HEK293T (cell line): ENCODE data around the gene KIAA0040.

Experiments used
- CTCF ChIA-PET: fragments of 350-600 bp; formaldehyde crosslinking; extraction: SDS; loops from one replicate; lab custom pipeline; 2021; ENCODE audit warnings: antibody characterized with exemption, inconsistent platforms; lab: Yijun Ruan, JAX
- POLR2A ChIA-PET: fragments of 350-600 bp; formaldehyde crosslinking; extraction: SDS; loops from one replicate; lab custom pipeline; 2020; ENCODE audit warnings: antibody characterized with exemption, inconsistent platforms; lab: Yijun Ruan, JAX
- DNase-seq: peaks from one replicate; pipeline ENCODE4 v3.0.0; 2012; ENCODE audit warnings: mixed read lengths; ENCODE audit errors: extremely low spot score
- ARNT ChIP-seq: fragments of 450-650 bp; IDR thresholded peaks from 2 replicates; pipeline ENCODE4 v1.6.1; 2017; ENCODE audit warnings: mild to moderate bottlenecking
- BHLHE40 ChIP-seq: fragments of 450-650 bp; IDR thresholded peaks from 2 replicates; pipeline ENCODE4 v1.6.1; 2016; ENCODE audit warnings: mild to moderate bottlenecking, moderate library complexity, borderline replicate concordance
- CTBP1 ChIP-seq: fragments of 450-650 bp; IDR thresholded peaks from 2 replicates; pipeline ENCODE4 v1.6.1; 2016; ENCODE audit warnings: borderline replicate concordance
- ELF4 ChIP-seq: fragments of 450-650 bp; IDR thresholded peaks from 2 replicates; pipeline ENCODE4 v1.6.1; 2017; ENCODE audit warnings: antibody characterized with exemption
- FOXA1 ChIP-seq: fragments of 450-650 bp; IDR thresholded peaks from 2 replicates; pipeline ENCODE4 v1.6.1; 2016; ENCODE audit warnings: mild to moderate bottlenecking
- FOXK2 ChIP-seq: fragments of 450-650 bp; IDR thresholded peaks from 2 replicates; pipeline ENCODE4 v1.6.1; 2016; ENCODE audit warnings: mild to moderate bottlenecking
- FOXM1 ChIP-seq: fragments of 450-650 bp; IDR thresholded peaks from 2 replicates; pipeline ENCODE4 v1.6.1; 2017; ENCODE audit warnings: mild to moderate bottlenecking, borderline replicate concordance
- HDGF ChIP-seq: fragments of 450-650 bp; IDR thresholded peaks from 2 replicates; pipeline ENCODE4 v1.6.1; 2017; ENCODE audit warnings: antibody characterized with exemption, borderline replicate concordance
- L3MBTL2 ChIP-seq: fragments of 450-650 bp; conservative IDR thresholded peaks from 2 replicates; pipeline ENCODE4 v1.6.1; 2016; ENCODE audit warnings: mild to moderate bottlenecking
- LEF1 ChIP-seq: fragments of 450-650 bp; IDR thresholded peaks from 2 replicates; pipeline ENCODE4 v1.6.1; 2017; ENCODE audit warnings: mild to moderate bottlenecking, borderline replicate concordance
- NFRKB ChIP-seq: fragments of 450-650 bp; IDR thresholded peaks from 2 replicates; pipeline ENCODE4 v1.6.1; 2016; ENCODE audit warnings: mild to moderate bottlenecking, moderate library complexity
- PKNOX1 ChIP-seq: fragments of 450-650 bp; IDR thresholded peaks from 2 replicates; pipeline ENCODE4 v1.6.1; 2016
- SP1 ChIP-seq: fragments of 450-650 bp; IDR thresholded peaks from 2 replicates; pipeline ENCODE4 v1.6.1; 2017
- SUZ12 ChIP-seq: fragments of 450-650 bp; IDR thresholded peaks from 2 replicates; pipeline ENCODE4 v1.6.1; 2016; ENCODE audit warnings: mild to moderate bottlenecking
- TARDBP ChIP-seq: fragments of 450-650 bp; IDR thresholded peaks from 2 replicates; pipeline ENCODE4 v1.6.1; 2016
- ZNF384 ChIP-seq: fragments of 450-650 bp; IDR thresholded peaks from 2 replicates; pipeline ENCODE4 v1.6.1; 2016

The KIAA0040 gene

GRCh38 chr1:175147569-175147968 is 45.0 kb downstream of the KIAA0040 start:
- DNase-seq, result no peak
- TF ChIP-seq CTBP1 (no peak), HDGF (no peak), ELF4 (no peak), SP1 (no peak), BHLHE40 (no peak), FOXK2 (no peak), ZNF384 (no peak), L3MBTL2 (no peak), SUZ12 (no peak), FOXM1 (no peak), LEF1 (no peak), ARNT (no peak), PKNOX1 (no peak), TARDBP (no peak)
- CTCF ChIA-PET, result interaction anchor here (1.1 to 3.1 kb wide), 3 partner anchors 8 to 24 kb away, joined by 3 to 20 read pairs (median 9); no protein-coding TSS in a partner anchor
- POLR2A ChIA-PET, result interaction anchor here (0.8 kb wide), 1 partner anchor 124 kb away, joined by 3 read pairs; no protein-coding TSS in a partner anchor

GRCh38 chr1:175146529-175147213 is 45.9 kb downstream of the KIAA0040 start:
- TF ChIP-seq FOXA1, result no peak
- TF ChIP-seq ELF4, result no peak
- TF ChIP-seq FOXM1, result no peak
- no peak for TF ChIP-seq CTBP1
- no peak for TF ChIP-seq HDGF
- TF ChIP-seq TARDBP, result no peak
- TF ChIP-seq ARNT, result no peak
- no peak for TF ChIP-seq BHLHE40
- TF ChIP-seq ZNF384, result no peak
- TF ChIP-seq L3MBTL2, result no peak
- TF ChIP-seq SP1, result no peak
- TF ChIP-seq LEF1, result no peak
- TF ChIP-seq FOXK2, result no peak
- no peak for TF ChIP-seq SUZ12
- no peak for TF ChIP-seq NFRKB
- no peak for TF ChIP-seq PKNOX1
- DNase-seq, result peak; percentile 88
- ChIA-PET POLR2A (interaction anchor here (0.7 to 0.8 kb wide), 2 partner anchors 123 to 124 kb away, joined by 3 read pairs; partner anchors contain the start of gene MRPS14), CTCF (interaction anchor here (0.5 to 3.1 kb wide), 20 partner anchors 9 to 1082 kb away, joined by 3 to 20 read pairs (median 4); partner anchors contain the start of gene MRPS14)

DNA sequence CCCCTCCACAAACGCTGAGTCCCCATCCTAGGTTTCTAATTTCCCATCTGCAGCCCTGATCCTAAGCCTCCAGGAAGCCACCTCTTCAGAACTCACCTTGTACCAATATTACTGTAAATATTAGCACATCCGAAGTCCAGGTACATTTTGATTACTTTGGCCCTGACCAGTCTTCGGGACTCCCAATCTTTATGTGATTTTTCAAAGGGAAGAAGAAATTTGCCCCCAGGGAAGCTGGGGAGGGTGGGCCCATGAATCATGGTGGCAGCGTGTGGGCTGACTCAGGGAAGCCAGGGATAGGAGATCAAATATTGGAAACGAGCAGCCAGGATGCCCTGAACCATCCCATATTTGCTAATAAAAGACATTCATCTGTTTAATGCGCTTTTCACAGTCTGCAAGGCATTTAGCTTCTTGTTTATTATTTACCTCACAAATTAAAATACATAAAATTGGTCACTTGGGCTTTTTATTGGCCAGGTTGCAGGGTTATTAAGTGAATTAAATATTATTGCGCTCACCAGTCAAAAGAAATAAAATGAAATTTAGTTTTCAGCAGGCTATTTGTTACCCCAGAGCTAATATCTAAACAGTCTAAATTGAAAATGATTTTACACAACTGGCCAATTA is 46.6 kb downstream of the KIAA0040 start:
- TF ChIP-seq LEF1 (no peak), PKNOX1 (no peak), FOXK2 (no peak), SUZ12 (no peak), HDGF (no peak), L3MBTL2 (no peak), TARDBP (no peak), ELF4 (no peak), BHLHE40 (no peak), NFRKB (no peak), CTBP1 (no peak), FOXM1 (no peak), FOXA1 (no peak), ARNT (no peak), ZNF384 (no peak)
- no peak for DNase-seq
- CTCF ChIA-PET, result interaction anchor here (0.5 to 3.1 kb wide), 23 partner anchors 10 to 1083 kb away, joined by 3 to 20 read pairs (median 3); partner anchors contain the start of gene MRPS14
- POLR2A ChIA-PET, result interaction anchor here (0.7 kb wide), 1 partner anchor 123 kb away, joined by 3 read pairs; the partner anchor contains the start of gene MRPS14

- POLR2A ChIA-PET, result no interaction called here
These were observed 54.0 kb downstream of the KIAA0040 start for GRCh38 chr1:175138579-175138978.

GRCh38 chr1:175137369-175137768 is 55.2 kb downstream of the KIAA0040 start:
- no peak for TF ChIP-seq ZNF384
- TF ChIP-seq FOXM1, result no peak
- no peak for TF ChIP-seq SUZ12
- no peak for TF ChIP-seq CTBP1
- no peak for TF ChIP-seq FOXA1
- TF ChIP-seq LEF1, result no peak
- TF ChIP-seq PKNOX1, result no peak
- TF ChIP-seq TARDBP, result no peak
- TF ChIP-seq ARNT, result no peak
- TF ChIP-seq BHLHE40, result no peak
- TF ChIP-seq NFRKB, result no peak
- TF ChIP-seq FOXK2, result no peak
- no peak for TF ChIP-seq SP1
- TF ChIP-seq HDGF, result no peak
- no peak for TF ChIP-seq L3MBTL2
- no peak for TF ChIP-seq ELF4
- ChIA-PET POLR2A (no interaction called here), CTCF (interaction anchor here (1.1 kb wide), 1 partner anchor 12 kb away, joined by 3 read pairs; no protein-coding TSS in a partner anchor)
- DNase-seq, result no peak

More at GRCh38 chr1:175138579-175138978, 54.0 kb downstream of the KIAA0040 start:
- no peak for TF ChIP-seq L3MBTL2
- TF ChIP-seq FOXM1, result no peak
- no peak for TF ChIP-seq ARNT
- no peak for DNase-seq
- CTCF ChIA-PET, result no interaction called here
